Measurements from ENCODE around the gene ITK. TPM values are rescaled to one million over a fixed set of nuclear protein-coding genes. Genes with fewer than 3 reads are reported as not detected.

Gene ITK
- total and polyA plus RNA-seq, 12 donors = 0.22 to 2.7 (median 0.92) TPM; not detected in 1

DNA sequence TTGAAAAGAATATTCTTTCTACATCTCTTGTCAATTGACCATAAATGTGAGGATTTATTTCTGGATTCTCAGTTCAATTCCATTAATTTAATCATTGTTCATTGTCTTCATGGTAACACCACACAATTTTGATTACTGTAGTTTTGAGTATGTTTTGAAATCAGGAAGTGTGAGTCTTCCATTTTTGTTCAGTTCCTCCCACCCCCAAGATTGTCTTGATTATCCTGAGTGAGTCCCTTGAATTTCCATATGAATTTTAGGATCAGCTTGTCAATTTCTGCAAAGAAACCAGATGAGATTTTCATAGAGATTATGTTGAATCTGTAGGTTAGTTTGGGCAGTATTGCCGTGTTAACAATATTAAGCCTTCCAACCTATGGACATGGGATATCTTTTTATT lies 94.8 kb downstream of the ITK start:
- H3K4me1 ChIP-seq (replicated peaks in 1 of 2) = peaks cover 2 to 6% of the 10 kb centered on the region in 2 donors
- no peak overlapping the region for H3K4me3 ChIP-seq
- 92 to 97% (median 95%) methylated on average over 1 of the region's 1 CpG for WGBS, 4 donors
- TF ChIP-seq POLR2A (IDR thresholded peaks at IDR 0.05) = no peak
- TF ChIP-seq CTCF (IDR thresholded peaks at IDR 0.05) = no peak
- H3K9me3 ChIP-seq (replicated peaks in 1 of 3) = no peaks in the 10 kb centered on the region
- H3K27me3 ChIP-seq = no peaks in the 10 kb centered on the region
- DNase-seq = no peak
- no peaks in the 10 kb centered on the region for H3K36me3 ChIP-seq (replicated peaks in 1 of 2)
- H3K27ac ChIP-seq = no peak overlapping the region
- intact Hi-C loops (cut with DNase I) = no loop called here

DNA sequence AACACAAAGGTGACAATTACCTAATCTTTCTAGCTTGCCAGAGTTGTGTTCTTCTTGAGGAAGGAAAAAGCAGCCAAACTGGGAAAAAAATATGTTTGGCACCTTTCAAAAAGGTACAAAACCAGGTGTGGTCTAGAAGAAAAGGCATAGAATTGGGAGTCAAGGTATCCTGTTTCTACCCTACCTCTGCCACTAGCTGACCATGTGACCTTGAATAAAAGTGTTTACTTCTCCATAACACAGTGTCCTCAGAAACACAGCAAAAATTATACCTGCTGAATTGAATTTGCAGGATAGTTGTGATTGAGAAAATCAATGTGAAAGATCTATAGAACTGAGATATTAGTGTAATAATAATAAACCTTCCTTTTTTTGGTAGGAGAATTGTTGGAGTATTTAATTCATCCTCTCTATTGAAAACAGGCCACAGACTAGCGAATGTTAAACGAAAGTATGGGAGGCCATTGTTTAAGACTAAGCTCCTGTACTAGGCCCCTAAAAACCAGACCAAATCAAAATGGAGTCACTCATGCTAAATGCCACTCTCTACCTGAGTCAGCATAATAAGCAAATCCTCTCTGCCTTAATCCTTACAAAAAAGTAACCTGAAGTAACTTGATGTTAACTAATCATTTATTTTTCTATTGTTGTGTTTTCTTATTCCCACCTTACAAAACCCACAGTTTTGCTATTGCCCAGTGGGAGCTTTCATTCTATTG lies 97.8 kb downstream of the ITK start:
- Histone ChIP-seq H3K27me3 (no peaks in the 10 kb centered on the region), H3K36me3 (replicated peaks in 1 of 2) (no peaks in the 10 kb centered on the region), H3K9me3 (replicated peaks in 1 of 3) (no peaks in the 10 kb centered on the region), H3K4me1 (replicated peaks in 1 of 2) (no peaks in the 10 kb centered on the region), H3K27ac (no peak overlapping the region), H3K4me3 (no peak overlapping the region)
- TF ChIP-seq POLR2A (IDR thresholded peaks at IDR 0.05) = no peak
- no peak for TF ChIP-seq CTCF (IDR thresholded peaks at IDR 0.05)
- DNase-seq = no peak
- WGBS, 4 donors = 88 to 96% (median 93%) methylated on average over 2 of the region's 2 CpGs
- intact Hi-C loops (cut with DNase I) = no loop called here

DNA sequence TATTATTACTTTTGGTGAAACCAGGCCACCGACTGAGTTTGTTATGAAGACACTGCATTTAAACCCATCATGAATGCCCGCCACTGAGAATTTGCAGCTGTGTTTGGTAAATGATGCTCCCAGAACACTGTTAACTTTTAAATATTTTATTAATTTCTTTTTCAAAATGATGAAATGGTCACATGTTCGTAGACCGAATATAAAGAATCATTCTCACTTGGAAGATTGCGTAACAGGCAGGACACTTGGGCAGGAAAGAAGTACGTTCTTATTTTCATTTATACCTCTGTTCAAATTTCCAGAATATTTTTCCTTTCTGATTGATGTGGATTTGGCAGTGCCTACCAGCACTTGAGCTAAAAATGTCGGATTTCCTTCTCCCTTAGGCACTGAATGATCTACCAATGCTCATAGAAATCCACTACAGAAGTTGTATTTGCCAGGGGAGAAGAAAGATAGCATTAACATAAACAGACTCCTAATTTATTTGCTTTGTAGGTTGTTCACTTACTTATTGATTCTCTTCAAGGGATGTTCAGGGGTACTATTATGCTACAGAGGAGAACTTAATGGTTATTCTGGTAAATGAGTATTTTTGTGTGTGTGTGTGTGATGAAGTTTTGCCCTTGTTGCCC lies 99.1 kb downstream of the ITK start:
- WGBS, 4 donors = 68 to 76% (median 71%) methylated on average over 7 of the region's 7 CpGs
- intact Hi-C loops (cut with DNase I) = no loop called here
- H3K27ac ChIP-seq = no peak overlapping the region

GRCh38 chr5:157280927-157281326 lies 100.3 kb downstream of the ITK start:
- Histone ChIP-seq H3K4me3 (no peak overlapping the region), H3K36me3 (replicated peaks in 1 of 2) (no peaks in the 10 kb centered on the region), H3K9me3 (replicated peaks in 1 of 3) (no peaks in the 10 kb centered on the region), H3K27ac (no peak overlapping the region), H3K4me1 (replicated peaks in 1 of 2) (peaks cover 0 to 7% of the 10 kb centered on the region in 2 donors), H3K27me3 (no peaks in the 10 kb centered on the region)
- intact Hi-C loops (cut with DNase I) = no loop called here
- TF ChIP-seq CTCF (IDR thresholded peaks at IDR 0.05) = no peak
- TF ChIP-seq POLR2A (IDR thresholded peaks at IDR 0.05) = no peak
- 65 to 80% (median 68%) methylated on average over 3 of the region's 3 CpGs for WGBS, 4 donors
- DNase-seq = no peak

More for the DNA sequence above, 99.1 kb downstream of the ITK start:
- Histone ChIP-seq H3K27me3 (no peaks in the 10 kb centered on the region), H3K4me1 (replicated peaks in 1 of 2) (peaks cover 0 to 7% of the 10 kb centered on the region in 2 donors), H3K4me3 (no peak overlapping the region), H3K36me3 (replicated peaks in 1 of 2) (no peaks in the 10 kb centered on the region), H3K9me3 (replicated peaks in 1 of 3) (no peaks in the 10 kb centered on the region)
- DNase-seq = no peak
- no peak for TF ChIP-seq POLR2A (IDR thresholded peaks at IDR 0.05)

Measured in adrenal gland (tissue), 12 donors.